GM23338 (cell line): ENCODE results near the gene C1R. TPM values are rescaled to one million over a fixed set of nuclear protein-coding genes. Genes with fewer than 3 reads are reported as not detected.

Experiments
- ATAC-seq: fragments of 200-7000 bp; cut with Tn5 transposase; 3 replicates; pipeline ENCODE4 v1.9.1; 2020
- DNase-seq: peaks from one replicate; pipeline ENCODE4 v3.0.0-alpha.2; 2015; ENCODE audit warnings: low spot score
- H2AFZ ChIP-seq: fragments of 200-600 bp; sonication (generic); 2 replicates; pipeline ENCODE4 v1.8.0; 2016; ENCODE audit warnings: antibody characterized with exemption, mild to moderate bottlenecking, moderate library complexity
- H3F3A ChIP-seq: fragments of 200-600 bp; sonication (generic); replicated peaks from 2 replicates; pipeline ENCODE4 v1.8.0; 2017; ENCODE audit warnings: antibody characterized with exemption, mixed run types, low read depth
- H3K27ac ChIP-seq: fragments of 200-600 bp; sonication (generic); 2 replicates; pipeline ENCODE4 v1.6.1; 2016; ENCODE audit warnings: low read depth
- H3K27me3 ChIP-seq: fragments of 200-600 bp; sonication (generic); 2 replicates; pipeline ENCODE4 v1.8.0; 2016; ENCODE audit warnings: mild to moderate bottlenecking, mixed run types, moderate library complexity; ENCODE audit not compliant: insufficient read depth
- H3K36me3 ChIP-seq: fragments of 200-600 bp; sonication (generic); 2 replicates; pipeline ENCODE4 v1.8.0; 2016; ENCODE audit warnings: mild to moderate bottlenecking; ENCODE audit not compliant: insufficient read depth
- H3K4me1 ChIP-seq: fragments of 200-600 bp; sonication (generic); 2 replicates; pipeline ENCODE4 v1.8.0; 2016; ENCODE audit warnings: mild to moderate bottlenecking, moderate library complexity; ENCODE audit not compliant: insufficient read depth
- H3K4me2 ChIP-seq: fragments of 200-600 bp; sonication (generic); 2 replicates; pipeline ENCODE4 v1.7.1; 2017; ENCODE audit warnings: mixed run types
- H3K4me3 ChIP-seq: fragments of 200-600 bp; sonication (generic); 2 replicates; pipeline ENCODE4 v1.6.1; 2016; ENCODE audit warnings: mixed run types
- H3K79me2 ChIP-seq: fragments of 200-600 bp; sonication (generic); replicated peaks from 2 replicates; pipeline ENCODE4 v1.8.0; 2017; ENCODE audit warnings: mild to moderate bottlenecking; ENCODE audit not compliant: insufficient read depth
- H3K9me2 ChIP-seq: fragments of 200-600 bp; sonication (generic); 2 replicates; pipeline ENCODE4 v1.8.0; 2017; ENCODE audit not compliant: insufficient read depth
- H4K20me1 ChIP-seq: fragments of 200-600 bp; sonication (generic); replicated peaks from 2 replicates; pipeline ENCODE4 v1.8.0; 2017; ENCODE audit warnings: mild to moderate bottlenecking; ENCODE audit not compliant: insufficient read depth
- H3K27ac Mint-ChIP-seq: 2 replicates; pipeline ENCODE4 v1.8.0; 2020; ENCODE audit warnings: inconsistent platforms, mild to moderate bottlenecking, moderate library complexity, mixed read lengths
- H3K27me3 Mint-ChIP-seq: 3 replicates; pipeline ENCODE4 v1.8.0; 2022; ENCODE audit warnings: low read depth, mild to moderate bottlenecking, moderate library complexity, mixed read lengths, inconsistent platforms; ENCODE audit not compliant: insufficient read depth, poor library complexity
- H3K36me3 Mint-ChIP-seq: 3 replicates; pipeline ENCODE4 v1.8.0; 2021; ENCODE audit warnings: low read depth, mild to moderate bottlenecking, inconsistent platforms, moderate library complexity, mixed read lengths
- H3K4me1 Mint-ChIP-seq: 3 replicates; pipeline ENCODE4 v1.8.0; 2020; ENCODE audit warnings: mild to moderate bottlenecking, inconsistent platforms, mixed read lengths
- H3K4me3 Mint-ChIP-seq: 3 replicates; pipeline ENCODE4 v1.8.0; 2021; ENCODE audit warnings: moderate library complexity, mild to moderate bottlenecking, inconsistent platforms, mixed read lengths
- H3K9me3 Mint-ChIP-seq: 3 replicates; pipeline ENCODE4 v1.8.0; 2020; ENCODE audit warnings: moderate library complexity, mild to moderate bottlenecking, inconsistent platforms, mixed read lengths
- CTCF ChIP-seq, 2 experiments: fragments of 200-600 bp in 1 of 2; sonication (generic) in 1 of 2; conservative IDR thresholded peaks; 2 replicates each; pipeline versions ENCODE4 v1.5.1 to v1.6.1; 2016 to 2017; ENCODE audit warnings: antibody characterized with exemption in 2 of 2, low read depth in 2 of 2, mild to moderate bottlenecking in 2 of 2, moderate library complexity in 1 of 2
- EZH2phosphoT487 ChIP-seq: fragments of 200-600 bp; sonication (generic); IDR thresholded peaks from one replicate; pipeline ENCODE4 v1.8.1; 2018; ENCODE audit warnings: antibody characterized with exemption; ENCODE audit not compliant: unreplicated experiment
- JUNB ChIP-seq: IDR thresholded peaks from one replicate; pipeline ENCODE4 v1.6.1; 2016; ENCODE audit warnings: antibody characterized with exemption; ENCODE audit not compliant: unreplicated experiment
- ZNF114 ChIP-seq: fragments of 250-450 bp; sonication (Bioruptor Pico); IDR thresholded peaks from 2 replicates; pipeline ENCODE4 v1.5.0; 2020; ENCODE audit warnings: mild to moderate bottlenecking, moderate library complexity
- polyA plus RNA-seq: library from polyadenylated mRNA; unstranded; fragments of >200 nt; fragmentation: Nextera tagmentation; extraction: Ambion mirVana; gene quantifications from 2 replicates; pipeline ENCODE4 v1.2.1, GENCODE V29; 2016
- total RNA-seq: library from RNA; depleted of rRNA; stranded (reverse); fragments of >200 nt; shearing (Covaris generic); gene quantifications from 2 replicates; pipeline ENCODE4 v1.2.3, GENCODE V29; 2014
- TF ChIP-seq, protein P1 (sequence below): fragments of 250-450 bp; sonication (Bioruptor Pico); IDR thresholded peaks from 2 replicates; pipeline ENCODE4 v1.5.0; 2020; ENCODE audit warnings: mild to moderate bottlenecking, moderate library complexity

The C1R gene
- total and polyA plus RNA-seq, 2 experiments from 2014 or later = 6.4 to 8.8 TPM

DNA sequence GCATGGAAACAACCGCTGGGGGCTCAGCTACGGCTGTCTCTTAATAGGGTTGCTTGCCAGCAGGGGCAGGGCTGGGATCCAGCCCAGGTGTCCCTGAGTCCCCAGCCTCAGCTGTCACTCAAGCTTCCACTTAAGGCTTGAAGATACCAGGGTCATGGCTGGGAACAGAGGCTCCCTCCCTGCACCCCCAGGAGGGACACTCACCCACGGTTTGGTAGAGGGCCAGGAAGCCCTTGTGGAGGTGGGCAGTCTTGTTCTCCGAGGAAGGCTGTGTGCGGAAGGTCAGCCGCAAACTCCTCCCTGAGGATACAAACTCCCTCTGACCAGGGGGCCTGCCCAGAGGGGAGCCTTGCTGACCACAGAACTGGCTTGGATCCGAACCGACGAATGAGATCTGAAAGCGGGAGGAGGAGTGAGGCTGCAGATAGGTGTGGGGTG, 9.5 kb upstream of the C1R start:
- H3K4me3 ChIP-seq = no peak overlapping the region
- TF ChIP-seq, protein P1, sequence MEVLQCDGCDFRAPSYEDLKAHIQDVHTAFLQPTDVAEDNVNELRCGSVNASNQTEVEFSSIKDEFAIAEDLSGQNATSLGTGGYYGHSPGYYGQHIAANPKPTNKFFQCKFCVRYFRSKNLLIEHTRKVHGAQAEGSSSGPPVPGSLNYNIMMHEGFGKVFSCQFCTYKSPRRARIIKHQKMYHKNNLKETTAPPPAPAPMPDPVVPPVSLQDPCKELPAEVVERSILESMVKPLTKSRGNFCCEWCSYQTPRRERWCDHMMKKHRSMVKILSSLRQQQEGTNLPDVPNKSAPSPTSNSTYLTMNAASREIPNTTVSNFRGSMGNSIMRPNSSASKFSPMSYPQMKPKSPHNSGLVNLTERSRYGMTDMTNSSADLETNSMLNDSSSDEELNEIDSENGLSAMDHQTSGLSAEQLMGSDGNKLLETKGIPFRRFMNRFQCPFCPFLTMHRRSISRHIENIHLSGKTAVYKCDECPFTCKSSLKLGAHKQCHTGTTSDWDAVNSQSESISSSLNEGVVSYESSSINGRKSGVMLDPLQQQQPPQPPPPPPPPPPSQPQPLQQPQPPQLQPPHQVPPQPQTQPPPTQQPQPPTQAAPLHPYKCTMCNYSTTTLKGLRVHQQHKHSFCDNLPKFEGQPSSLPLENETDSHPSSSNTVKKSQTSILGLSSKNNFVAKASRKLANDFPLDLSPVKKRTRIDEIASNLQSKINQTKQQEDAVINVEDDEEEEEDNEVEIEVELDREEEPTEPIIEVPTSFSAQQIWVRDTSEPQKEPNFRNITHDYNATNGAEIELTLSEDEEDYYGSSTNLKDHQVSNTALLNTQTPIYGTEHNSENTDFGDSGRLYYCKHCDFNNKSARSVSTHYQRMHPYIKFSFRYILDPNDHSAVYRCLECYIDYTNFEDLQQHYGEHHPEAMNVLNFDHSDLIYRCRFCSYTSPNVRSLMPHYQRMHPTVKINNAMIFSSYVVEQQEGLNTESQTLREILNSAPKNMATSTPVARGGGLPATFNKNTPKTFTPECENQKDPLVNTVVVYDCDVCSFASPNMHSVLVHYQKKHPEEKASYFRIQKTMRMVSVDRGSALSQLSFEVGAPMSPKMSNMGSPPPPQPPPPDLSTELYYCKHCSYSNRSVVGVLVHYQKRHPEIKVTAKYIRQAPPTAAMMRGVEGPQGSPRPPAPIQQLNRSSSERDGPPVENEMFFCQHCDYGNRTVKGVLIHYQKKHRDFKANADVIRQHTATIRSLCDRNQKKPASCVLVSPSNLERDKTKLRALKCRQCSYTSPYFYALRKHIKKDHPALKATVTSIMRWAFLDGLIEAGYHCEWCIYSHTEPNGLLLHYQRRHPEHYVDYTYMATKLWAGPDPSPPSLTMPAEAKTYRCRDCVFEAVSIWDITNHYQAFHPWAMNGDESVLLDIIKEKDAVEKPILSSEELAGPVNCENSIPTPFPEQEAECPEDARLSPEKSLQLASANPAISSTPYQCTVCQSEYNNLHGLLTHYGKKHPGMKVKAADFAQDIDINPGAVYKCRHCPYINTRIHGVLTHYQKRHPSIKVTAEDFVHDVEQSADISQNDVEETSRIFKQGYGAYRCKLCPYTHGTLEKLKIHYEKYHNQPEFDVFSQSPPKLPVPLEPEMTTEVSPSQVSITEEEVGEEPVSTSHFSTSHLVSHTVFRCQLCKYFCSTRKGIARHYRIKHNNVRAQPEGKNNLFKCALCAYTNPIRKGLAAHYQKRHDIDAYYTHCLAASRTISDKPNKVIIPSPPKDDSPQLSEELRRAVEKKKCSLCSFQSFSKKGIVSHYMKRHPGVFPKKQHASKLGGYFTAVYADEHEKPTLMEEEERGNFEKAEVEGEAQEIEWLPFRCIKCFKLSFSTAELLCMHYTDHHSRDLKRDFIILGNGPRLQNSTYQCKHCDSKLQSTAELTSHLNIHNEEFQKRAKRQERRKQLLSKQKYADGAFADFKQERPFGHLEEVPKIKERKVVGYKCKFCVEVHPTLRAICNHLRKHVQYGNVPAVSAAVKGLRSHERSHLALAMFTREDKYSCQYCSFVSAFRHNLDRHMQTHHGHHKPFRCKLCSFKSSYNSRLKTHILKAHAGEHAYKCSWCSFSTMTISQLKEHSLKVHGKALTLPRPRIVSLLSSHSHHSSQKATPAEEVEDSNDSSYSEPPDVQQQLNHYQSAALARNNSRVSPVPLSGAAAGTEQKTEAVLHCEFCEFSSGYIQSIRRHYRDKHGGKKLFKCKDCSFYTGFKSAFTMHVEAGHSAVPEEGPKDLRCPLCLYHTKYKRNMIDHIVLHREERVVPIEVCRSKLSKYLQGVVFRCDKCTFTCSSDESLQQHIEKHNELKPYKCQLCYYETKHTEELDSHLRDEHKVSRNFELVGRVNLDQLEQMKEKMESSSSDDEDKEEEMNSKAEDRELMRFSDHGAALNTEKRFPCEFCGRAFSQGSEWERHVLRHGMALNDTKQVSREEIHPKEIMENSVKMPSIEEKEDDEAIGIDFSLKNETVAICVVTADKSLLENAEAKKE (CRISPR knock-in tag) = no peak
- no peaks in the 10 kb centered on the region for H3F3A ChIP-seq
- H3K79me2 ChIP-seq = 0 out of 2 replicates have a peak, but pooled peaks cover 9% of the 10 kb centered on the region
- no peaks in the 10 kb centered on the region for H3K9me2 ChIP-seq
- H3K9me3 Mint-ChIP-seq = peaks cover 13% of the 10 kb centered on the region; the same call in 2 of the 3 replicates
- DNase-seq (peak; percentile 20), ATAC-seq (peak; percentile 29; the same call in 1 of the 3 replicates)
- H3K27me3 Mint-ChIP-seq = peaks cover 6% of the 10 kb centered on the region
- H3K4me3 Mint-ChIP-seq = no peak overlapping the region
- H3K4me2 ChIP-seq = no peak overlapping the region
- no peak overlapping the region for H2AFZ ChIP-seq
- H4K20me1 ChIP-seq = no peaks in the 10 kb centered on the region; the same call in none of the 2 replicates
- no peak overlapping the region for H3K27ac ChIP-seq
- H3K27ac Mint-ChIP-seq = no peak overlapping the region
- no peaks in the 10 kb centered on the region for H3K36me3 ChIP-seq
- H3K4me1 Mint-ChIP-seq = peaks cover 4% of the 10 kb centered on the region; the same call in 1 of the 3 replicates
- H3K36me3 Mint-ChIP-seq = peaks cover 31% of the 10 kb centered on the region
- no peaks in the 10 kb centered on the region for H3K4me1 ChIP-seq
- no peaks in the 10 kb centered on the region for H3K27me3 ChIP-seq

GRCh38 chr12:7101047-7101693, 8.9 kb upstream of the C1R start:
- H3K36me3 Mint-ChIP-seq = peaks cover 25% of the 10 kb centered on the region
- Histone ChIP-seq H2AFZ (no peak overlapping the region), H3K27ac (no peak overlapping the region), H3K4me2 (no peak overlapping the region), H4K20me1 (no peaks in the 10 kb centered on the region; the same call in none of the 2 replicates), H3K79me2 (0 out of 2 replicates have a peak, but pooled peaks cover 6% of the 10 kb centered on the region), H3K36me3 (no peaks in the 10 kb centered on the region), H3F3A (no peaks in the 10 kb centered on the region), H3K27me3 (no peaks in the 10 kb centered on the region), H3K9me2 (no peaks in the 10 kb centered on the region), H3K4me3 (no peak overlapping the region), H3K4me1 (no peaks in the 10 kb centered on the region)
- no peak overlapping the region for H3K27ac Mint-ChIP-seq
- H3K4me3 Mint-ChIP-seq = no peak overlapping the region
- ATAC-seq (no peak), DNase-seq (no peak)
- no peak for TF ChIP-seq ZNF114 (CRISPR knock-in tag)
- no peak for TF ChIP-seq JUNB
- no peak for TF ChIP-seq EZH2phosphoT487
- TF ChIP-seq CTCF (conservative IDR thresholded peaks at IDR 0.05; ENCODE audit: low read depth in 2 of 2) = no peak
- H3K9me3 Mint-ChIP-seq = peaks cover 7% of the 10 kb centered on the region; the same call in 2 of the 3 replicates
- H3K27me3 Mint-ChIP-seq = peaks cover 9% of the 10 kb centered on the region
- peaks cover 8% of the 10 kb centered on the region; the same call in 2 of the 3 replicates for H3K4me1 Mint-ChIP-seq
